ENCODE data around the gene NSRP1. TPM values are rescaled to one million over a fixed set of nuclear protein-coding genes. Genes with fewer than 3 reads are reported as not detected.
A peak's percentile ranks its signal among the peaks of the same experiment; 100 is the strongest.

Gene NSRP1
- total and polyA plus RNA-seq, 2 of the 13 experiments (the other 11 are each of a cell fraction or from before 2014, with no cell fraction given), result 7.0 to 14.3 TPM

DNA sequence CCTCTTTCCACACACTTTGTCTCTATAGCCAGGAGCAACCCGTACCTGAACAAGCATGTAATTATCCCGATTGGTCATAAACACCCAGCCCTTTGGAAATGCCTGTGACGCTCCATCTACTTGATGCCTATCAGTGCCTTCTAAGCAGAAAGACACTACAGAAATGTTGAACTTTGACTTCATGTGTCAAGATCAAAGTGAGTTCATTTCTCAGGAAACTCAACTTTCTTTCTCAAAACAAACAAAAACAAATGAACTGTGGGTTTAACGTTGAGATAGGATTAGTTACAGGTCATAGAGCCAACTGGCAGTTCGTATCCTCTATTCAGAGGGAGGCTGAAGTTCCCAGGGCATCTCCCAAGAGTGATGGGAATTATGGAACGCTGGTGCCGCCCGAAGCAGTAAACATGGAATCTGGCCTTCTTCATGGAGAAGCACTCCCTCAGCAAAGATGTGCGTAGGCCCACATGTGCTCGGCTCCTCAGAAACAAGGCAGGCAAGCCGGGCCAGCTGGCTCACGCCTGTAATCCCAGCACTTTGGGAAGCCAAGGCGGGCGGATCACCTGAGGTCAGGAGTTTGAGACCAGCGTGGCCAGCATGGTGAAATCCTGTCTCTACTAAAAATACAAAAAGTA, 109.4 kb downstream of the NSRP1 start (continued):
- TF ChIP-seq, protein P1, sequence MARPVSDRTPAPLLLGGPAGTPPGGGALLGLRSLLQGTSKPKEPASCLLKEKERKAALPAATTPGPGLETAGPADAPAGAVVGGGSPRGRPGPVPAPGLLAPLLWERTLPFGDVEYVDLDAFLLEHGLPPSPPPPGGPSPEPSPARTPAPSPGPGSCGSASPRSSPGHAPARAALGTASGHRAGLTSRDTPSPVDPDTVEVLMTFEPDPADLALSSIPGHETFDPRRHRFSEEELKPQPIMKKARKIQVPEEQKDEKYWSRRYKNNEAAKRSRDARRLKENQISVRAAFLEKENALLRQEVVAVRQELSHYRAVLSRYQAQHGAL (CRISPR knock-in tag; IDR thresholded peaks at IDR 0.05; ENCODE audit: not compliant biosample characterization), result no peak
- TF ChIP-seq ZNF468 (CRISPR knock-in tag; IDR thresholded peaks at IDR 0.05) (no peak), HOXA3 (CRISPR knock-in tag; IDR thresholded peaks at IDR 0.05) (peak; percentile 44; the same call in 1 of the 2 replicates), HOXA9 (CRISPR knock-in tag; IDR thresholded peaks at IDR 0.05; ENCODE audit: borderline replicate concordance) (no peak), ZNF274 (CRISPR knock-in tag; IDR thresholded peaks at IDR 0.05) (no peak), GATA4 (IDR thresholded peaks at IDR 0.05; ENCODE audit: borderline replicate concordance, low read depth) (no peak; the same call in 1 of the 2 replicates), TOPORS (CRISPR knock-in tag; IDR thresholded peaks at IDR 0.05) (no peak), POGZ (CRISPR knock-in tag; IDR thresholded peaks at IDR 0.05) (no peak; the same call in 1 of the 2 replicates), HNF4G (IDR thresholded peaks at IDR 0.05; ENCODE audit: borderline replicate concordance, low read depth, low read length) (no peak), HNF4G (CRISPR knock-in tag; IDR thresholded peaks at IDR 0.05; ENCODE audit: borderline replicate concordance, low read depth) (peak; percentile 81; the same call in 1 of the 2 replicates), ARNT2 (CRISPR knock-in tag; IDR thresholded peaks at IDR 0.05; ENCODE audit: low read depth) (peak; percentile 44; the same call in 1 of the 2 replicates), GZF1 (CRISPR knock-in tag; IDR thresholded peaks at IDR 0.05) (no peak), CBX2 (IDR thresholded peaks at IDR 0.05; ENCODE audit: low read depth, low read length) (no peak), CBX2 (CRISPR knock-in tag; IDR thresholded peaks at IDR 0.05; ENCODE audit: low read depth) (no peak), FOXK1 (CRISPR knock-in tag; IDR thresholded peaks at IDR 0.05; ENCODE audit: borderline replicate concordance, low read depth) (0 out of 2 replicates have a peak, but pooled peaks have one; percentile 63), TCF7 (IDR thresholded peaks at IDR 0.05; ENCODE audit: low read depth) (peak; percentile 88), ZFP36 (IDR thresholded peaks at IDR 0.05; ENCODE audit: borderline replicate concordance, low read depth, low read length, partially characterized antibody) (no peak), SMAD1 (CRISPR knock-in tag; IDR thresholded peaks at IDR 0.05; ENCODE audit: borderline replicate concordance, low read depth) (no peak), ZNF121 (CRISPR knock-in tag; IDR thresholded peaks at IDR 0.05) (peak; percentile 27; the same call in 1 of the 2 replicates), ZMYM3 (CRISPR knock-in tag; IDR thresholded peaks at IDR 0.05) (peak; percentile 61), BORCS8-MEF2B (CRISPR knock-in tag; IDR thresholded peaks at IDR 0.05) (no peak), ZNF577 (CRISPR knock-in tag; IDR thresholded peaks at IDR 0.05; ENCODE audit: borderline replicate concordance, low read depth) (no peak), ZZZ3 (CRISPR knock-in tag; IDR thresholded peaks at IDR 0.05; ENCODE audit: borderline replicate concordance) (no peak)
- TF ChIP-seq, protein P2, sequence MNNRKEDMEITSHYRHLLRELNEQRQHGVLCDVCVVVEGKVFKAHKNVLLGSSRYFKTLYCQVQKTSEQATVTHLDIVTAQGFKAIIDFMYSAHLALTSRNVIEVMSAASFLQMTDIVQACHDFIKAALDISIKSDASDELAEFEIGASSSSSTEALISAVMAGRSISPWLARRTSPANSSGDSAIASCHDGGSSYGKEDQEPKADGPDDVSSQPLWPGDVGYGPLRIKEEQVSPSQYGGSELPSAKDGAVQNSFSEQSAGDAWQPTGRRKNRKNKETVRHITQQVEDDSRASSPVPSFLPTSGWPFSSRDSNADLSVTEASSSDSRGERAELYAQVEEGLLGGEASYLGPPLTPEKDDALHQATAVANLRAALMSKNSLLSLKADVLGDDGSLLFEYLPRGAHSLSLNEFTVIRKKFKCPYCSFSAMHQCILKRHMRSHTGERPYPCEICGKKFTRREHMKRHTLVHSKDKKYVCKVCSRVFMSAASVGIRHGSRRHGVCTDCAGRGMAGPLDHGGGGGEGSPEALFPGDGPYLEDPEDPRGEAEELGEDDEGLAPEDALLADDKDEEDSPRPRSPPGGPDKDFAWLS (CRISPR knock-in tag; IDR thresholded peaks at IDR 0.05; ENCODE audit: borderline replicate concordance), result no peak
- TF ChIP-seq, protein P3, sequence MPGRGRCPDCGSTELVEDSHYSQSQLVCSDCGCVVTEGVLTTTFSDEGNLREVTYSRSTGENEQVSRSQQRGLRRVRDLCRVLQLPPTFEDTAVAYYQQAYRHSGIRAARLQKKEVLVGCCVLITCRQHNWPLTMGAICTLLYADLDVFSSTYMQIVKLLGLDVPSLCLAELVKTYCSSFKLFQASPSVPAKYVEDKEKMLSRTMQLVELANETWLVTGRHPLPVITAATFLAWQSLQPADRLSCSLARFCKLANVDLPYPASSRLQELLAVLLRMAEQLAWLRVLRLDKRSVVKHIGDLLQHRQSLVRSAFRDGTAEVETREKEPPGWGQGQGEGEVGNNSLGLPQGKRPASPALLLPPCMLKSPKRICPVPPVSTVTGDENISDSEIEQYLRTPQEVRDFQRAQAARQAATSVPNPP (CRISPR knock-in tag; IDR thresholded peaks at IDR 0.05), result no peak
- TF ChIP-seq, protein P4, sequence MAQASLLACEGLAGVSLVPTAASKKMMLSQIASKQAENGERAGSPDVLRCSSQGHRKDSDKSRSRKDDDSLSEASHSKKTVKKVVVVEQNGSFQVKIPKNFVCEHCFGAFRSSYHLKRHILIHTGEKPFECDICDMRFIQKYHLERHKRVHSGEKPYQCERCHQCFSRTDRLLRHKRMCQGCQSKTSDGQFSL (CRISPR knock-in tag; IDR thresholded peaks at IDR 0.05), result no peak

Measured in HepG2 (cell line).